NOMO-1 treated with DMSO at 0.1 percent for 48 hours (cell line): ENCODE data around the gene COL18A1.
"Not testable (repeated sequence)": the region's sequence is repeated elsewhere in the genome, so short reads cannot be mapped to it uniquely, and the experiment has no call there.

Source experiments
- DNase-seq: peaks from one replicate; lab custom pipeline; 2025; ENCODE audit not compliant: unreplicated experiment; lab: John Stamatoyannopoulos, UW

Gene COL18A1

GRCh38 chr21:45366931-45367401 lies 38.0 kb upstream of the COL18A1 start:
- no peak for DNase-seq

GRCh38 chr21:45367402-45368351 lies 37.3 kb upstream of the COL18A1 start:
- no peak for DNase-seq

DNA sequence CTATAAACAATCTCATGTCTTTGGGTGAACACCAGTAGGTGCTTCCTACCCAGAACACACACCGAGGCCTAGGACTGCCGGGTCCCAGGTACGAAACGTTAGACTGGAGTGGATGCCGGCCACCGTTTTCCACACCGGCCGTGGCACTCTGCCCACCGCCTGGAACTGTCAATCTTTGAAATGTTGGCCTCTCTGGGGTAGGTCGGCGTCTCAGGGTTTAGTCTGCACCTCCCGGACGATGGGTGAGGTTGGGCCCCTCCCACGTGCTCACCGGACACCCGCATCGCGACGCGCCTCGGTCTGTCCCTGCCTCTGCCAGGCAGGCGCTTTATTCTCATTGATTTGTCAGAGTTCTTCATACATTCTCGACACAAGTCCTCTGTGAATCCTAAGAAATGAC lies 35.9 kb upstream of the COL18A1 start:
- not testable (repeated sequence) for DNase-seq

GRCh38 chr21:45370575-45370974 lies 34.4 kb upstream of the COL18A1 start:
- DNase-seq: no peak

DNA sequence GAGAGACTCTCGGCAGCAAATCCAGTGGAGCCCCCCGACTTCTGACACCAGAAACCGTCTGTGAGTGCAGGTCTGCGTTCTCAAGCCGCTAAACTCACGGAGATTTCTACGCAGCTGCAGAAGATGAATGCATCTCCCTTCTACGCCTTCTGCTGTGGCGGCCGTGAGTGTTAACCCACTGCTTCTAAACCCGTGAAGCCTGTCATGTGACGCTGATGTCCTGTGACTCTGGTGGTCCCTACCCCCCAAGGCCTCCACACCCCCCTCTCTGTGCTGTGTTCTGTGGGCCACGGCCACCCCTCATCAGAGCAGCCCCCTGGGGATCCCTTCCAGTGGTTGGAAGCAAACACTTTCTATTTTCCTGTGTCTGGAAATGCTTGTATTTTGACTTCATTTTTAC lies 33.9 kb upstream of the COL18A1 start:
- DNase-seq: no peak

GRCh38 chr21:45371655-45372054 lies 33.3 kb upstream of the COL18A1 start:
- no peak for DNase-seq

- DNase-seq: no peak
Observed at GRCh38 chr21:45372732-45373355, 32.1 kb upstream of the COL18A1 start.

DNA sequence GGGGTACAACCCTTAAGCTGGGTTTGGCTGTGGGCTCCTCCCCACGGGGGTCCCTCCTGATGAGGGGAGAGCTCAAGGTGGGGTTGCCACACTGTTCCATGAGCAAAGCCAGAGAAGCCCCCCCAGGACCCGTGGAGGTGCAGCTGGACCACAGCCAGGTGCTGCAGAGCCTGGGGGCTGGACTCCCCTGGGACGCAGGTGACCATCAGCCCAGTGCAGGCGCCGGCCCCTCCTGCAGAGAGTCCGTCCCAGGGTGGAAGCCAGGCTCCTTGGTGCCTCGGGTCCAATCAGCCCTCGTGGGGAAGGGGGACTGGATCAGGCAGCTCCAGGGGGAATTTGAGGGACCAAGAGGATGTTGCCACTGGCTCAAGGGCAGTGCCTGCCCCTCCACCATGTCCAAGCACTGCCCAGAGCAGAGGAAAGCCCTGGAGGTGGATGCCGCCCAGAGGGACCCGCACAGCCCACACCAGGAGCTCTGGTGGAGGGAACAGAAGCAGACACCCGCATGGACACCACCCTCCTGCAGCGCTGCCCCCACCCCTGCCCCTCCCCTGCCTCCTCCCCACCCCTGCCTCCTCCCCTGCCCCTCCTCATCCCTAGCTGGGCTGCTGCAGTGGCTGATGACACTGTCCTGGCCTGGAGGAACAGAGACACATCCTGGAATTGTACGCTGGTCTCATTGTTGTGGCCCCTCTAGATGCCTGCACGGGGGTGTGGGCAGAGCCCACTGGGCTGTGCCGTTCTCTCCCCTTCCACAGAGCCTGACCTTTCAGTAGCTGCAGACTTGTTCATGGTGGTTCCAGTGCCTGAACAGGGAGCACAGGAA lies 30.8 kb upstream of the COL18A1 start:
- no peak for DNase-seq

GRCh38 chr21:45374826-45375455 lies 30.0 kb upstream of the COL18A1 start:
- DNase-seq: no peak

GRCh38 chr21:45376459-45377324 lies 28.3 kb upstream of the COL18A1 start:
- DNase-seq: no peak

DNA sequence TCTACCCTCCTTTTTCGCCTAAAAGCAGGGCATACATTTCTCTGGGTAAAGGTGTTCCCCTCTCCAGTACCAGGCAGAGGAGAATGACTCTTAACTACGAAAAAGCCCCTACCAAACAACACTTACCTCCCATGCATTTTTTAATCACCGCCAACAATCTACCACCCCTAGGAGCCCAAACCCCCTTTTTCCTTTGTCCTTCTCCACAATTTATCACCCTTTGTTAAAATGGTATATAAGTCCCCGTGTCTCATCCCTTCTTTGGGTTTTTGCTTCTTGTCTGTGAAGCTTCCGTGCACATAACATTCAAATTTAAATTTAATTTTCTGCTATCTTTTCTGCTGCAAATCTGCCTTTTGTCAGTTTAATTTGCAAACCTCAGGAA lies 27.6 kb upstream of the COL18A1 start:
- no peak for DNase-seq

GRCh38 chr21:45377866-45378257 lies 27.1 kb upstream of the COL18A1 start:
- no peak for DNase-seq

DNA sequence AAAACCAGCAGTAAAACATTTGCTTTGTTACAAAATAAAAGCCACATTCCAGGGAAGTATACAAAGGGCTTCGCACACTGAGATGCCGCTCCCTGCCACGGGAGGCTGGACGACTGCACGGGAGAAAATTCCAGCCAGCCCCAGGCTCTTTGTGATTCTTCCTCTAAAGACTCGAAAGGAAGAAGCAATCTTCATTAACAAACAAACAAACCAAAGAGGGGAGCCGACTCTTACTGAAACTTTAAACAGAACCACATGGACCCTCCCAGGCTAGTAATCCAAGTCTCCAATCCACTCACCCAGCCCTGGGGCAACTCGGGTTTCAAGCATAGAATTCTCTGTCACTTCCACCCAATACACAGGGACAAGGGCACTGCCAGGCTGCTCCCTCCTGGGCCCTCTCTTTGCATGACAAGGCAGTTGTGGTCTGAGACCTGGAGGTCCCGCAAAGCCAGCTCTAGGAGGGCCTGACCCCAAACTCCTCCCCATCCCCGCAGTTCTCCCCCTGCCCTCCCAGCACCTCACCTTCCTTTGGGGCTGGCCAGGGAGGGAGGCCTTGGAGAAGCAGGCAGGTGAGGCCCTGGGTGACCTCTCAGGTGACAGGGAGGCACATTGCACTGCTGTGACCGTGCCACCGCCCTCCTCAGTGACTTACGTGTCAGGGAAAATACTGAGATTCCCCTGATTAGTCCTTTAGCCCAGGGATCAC lies 26.6 kb upstream of the COL18A1 start:
- no peak for DNase-seq

- no peak for DNase-seq
Observed at GRCh38 chr21:45379171-45379900, 25.6 kb upstream of the COL18A1 start.

DNA sequence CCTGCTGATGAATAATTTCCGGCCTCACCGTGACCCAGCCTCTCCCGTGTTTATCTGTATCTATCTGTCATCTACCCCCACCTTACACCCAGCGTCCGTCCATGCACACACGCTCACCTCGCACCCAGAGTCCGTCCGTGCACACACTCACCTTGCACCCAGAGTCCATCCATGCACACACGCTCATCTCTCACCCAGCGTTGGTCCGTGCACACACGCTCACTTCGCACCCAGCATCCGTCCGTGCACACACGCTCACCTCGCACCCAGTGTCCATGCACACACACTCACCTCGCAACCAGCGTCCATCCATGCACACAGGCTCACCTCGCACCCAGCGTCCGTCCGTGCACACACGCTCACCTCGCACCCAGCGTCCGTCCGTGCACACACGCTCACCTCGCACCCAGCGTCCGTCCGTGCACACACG lies 25.0 kb upstream of the COL18A1 start:
- no peak for DNase-seq

- no peak for DNase-seq
Observed at GRCh38 chr21:45380566-45380965, 24.4 kb upstream of the COL18A1 start.

- DNase-seq: no peak
Observed at GRCh38 chr21:45381036-45381787, 23.8 kb upstream of the COL18A1 start.
